22Rv1 (cell line): ENCODE results near the gene OSBPL2.

Experiments used
- ZFX ChIP-seq: fragments of 450-650 bp; IDR thresholded peaks from 2 replicates; pipeline ENCODE4 v1.6.1; 2017; ENCODE audit warnings: antibody characterized with exemption, borderline replicate concordance
- TF ChIP-seq, protein P1 (sequence below): fragments of 450-650 bp; IDR thresholded peaks from 2 replicates; pipeline ENCODE4 v1.5.1; 2017; ENCODE audit warnings: mild to moderate bottlenecking

DNA sequence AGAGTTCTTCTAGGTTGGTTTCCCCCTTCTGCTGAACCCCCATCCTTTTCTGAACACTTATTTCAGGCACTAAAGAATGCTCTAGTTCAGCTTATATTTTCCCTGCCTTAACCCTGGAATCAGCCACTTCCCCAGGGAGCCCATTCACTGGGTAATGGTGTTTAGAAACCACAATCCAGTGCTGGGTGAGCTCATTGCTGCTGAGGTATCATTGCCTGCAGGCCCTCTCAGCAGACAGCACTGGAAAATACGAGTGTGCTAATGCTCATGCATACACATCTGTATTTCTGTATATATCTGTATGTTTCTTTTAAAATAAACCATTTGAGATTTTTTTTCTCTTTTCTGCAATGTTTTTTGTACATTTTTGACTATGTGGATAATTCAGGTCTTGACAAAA lies 27.0 kb downstream of the OSBPL2 start:
- TF ChIP-seq, protein P1, sequence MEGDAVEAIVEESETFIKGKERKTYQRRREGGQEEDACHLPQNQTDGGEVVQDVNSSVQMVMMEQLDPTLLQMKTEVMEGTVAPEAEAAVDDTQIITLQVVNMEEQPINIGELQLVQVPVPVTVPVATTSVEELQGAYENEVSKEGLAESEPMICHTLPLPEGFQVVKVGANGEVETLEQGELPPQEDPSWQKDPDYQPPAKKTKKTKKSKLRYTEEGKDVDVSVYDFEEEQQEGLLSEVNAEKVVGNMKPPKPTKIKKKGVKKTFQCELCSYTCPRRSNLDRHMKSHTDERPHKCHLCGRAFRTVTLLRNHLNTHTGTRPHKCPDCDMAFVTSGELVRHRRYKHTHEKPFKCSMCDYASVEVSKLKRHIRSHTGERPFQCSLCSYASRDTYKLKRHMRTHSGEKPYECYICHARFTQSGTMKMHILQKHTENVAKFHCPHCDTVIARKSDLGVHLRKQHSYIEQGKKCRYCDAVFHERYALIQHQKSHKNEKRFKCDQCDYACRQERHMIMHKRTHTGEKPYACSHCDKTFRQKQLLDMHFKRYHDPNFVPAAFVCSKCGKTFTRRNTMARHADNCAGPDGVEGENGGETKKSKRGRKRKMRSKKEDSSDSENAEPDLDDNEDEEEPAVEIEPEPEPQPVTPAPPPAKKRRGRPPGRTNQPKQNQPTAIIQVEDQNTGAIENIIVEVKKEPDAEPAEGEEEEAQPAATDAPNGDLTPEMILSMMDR: no peak
- TF ChIP-seq ZFX: no peak
